ENCODE measurements around the gene LEKR1.

LEKR1 gene

DNA sequence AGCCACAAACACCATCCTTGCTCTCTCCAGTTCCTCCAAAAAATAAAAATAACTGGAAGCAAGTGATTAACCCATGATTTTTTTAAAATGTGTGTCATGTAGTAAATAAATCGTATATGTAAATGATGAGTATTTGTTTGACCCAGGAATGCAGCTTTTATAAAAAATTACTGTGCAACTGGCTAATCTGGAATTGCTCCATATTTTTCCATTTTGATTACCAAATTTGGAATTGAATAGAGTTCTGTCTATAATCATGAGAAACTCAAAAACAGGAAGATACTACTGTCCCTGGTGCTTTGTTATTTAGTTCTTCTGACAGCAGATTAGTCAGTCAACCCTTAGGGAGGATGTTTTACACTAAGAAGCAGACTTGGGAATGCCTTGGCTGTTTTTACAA is 217.6 kb downstream of the LEKR1 start:
- no peak for DNase-seq (ENCODE audit: extremely low spot score)
- POLR2A ChIA-PET = no interaction called here
- CTCF ChIA-PET = no interaction called here
- TF ChIP-seq CTBP1 (IDR thresholded peaks at IDR 0.05; ENCODE audit: borderline replicate concordance) (no peak), ELF4 (IDR thresholded peaks at IDR 0.05) (no peak), LEF1 (IDR thresholded peaks at IDR 0.05; ENCODE audit: borderline replicate concordance) (no peak), FOXA1 (IDR thresholded peaks at IDR 0.05) (no peak), L3MBTL2 (conservative IDR thresholded peaks at IDR 0.05) (no peak), FOXK2 (IDR thresholded peaks at IDR 0.05) (no peak), ZNF384 (IDR thresholded peaks at IDR 0.05) (no peak)
- TF ChIP-seq, protein P1, sequence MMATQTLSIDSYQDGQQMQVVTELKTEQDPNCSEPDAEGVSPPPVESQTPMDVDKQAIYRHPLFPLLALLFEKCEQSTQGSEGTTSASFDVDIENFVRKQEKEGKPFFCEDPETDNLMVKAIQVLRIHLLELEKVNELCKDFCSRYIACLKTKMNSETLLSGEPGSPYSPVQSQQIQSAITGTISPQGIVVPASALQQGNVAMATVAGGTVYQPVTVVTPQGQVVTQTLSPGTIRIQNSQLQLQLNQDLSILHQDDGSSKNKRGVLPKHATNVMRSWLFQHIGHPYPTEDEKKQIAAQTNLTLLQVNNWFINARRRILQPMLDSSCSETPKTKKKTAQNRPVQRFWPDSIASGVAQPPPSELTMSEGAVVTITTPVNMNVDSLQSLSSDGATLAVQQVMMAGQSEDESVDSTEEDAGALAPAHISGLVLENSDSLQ (IDR thresholded peaks at IDR 0.05) = no peak

DNA sequence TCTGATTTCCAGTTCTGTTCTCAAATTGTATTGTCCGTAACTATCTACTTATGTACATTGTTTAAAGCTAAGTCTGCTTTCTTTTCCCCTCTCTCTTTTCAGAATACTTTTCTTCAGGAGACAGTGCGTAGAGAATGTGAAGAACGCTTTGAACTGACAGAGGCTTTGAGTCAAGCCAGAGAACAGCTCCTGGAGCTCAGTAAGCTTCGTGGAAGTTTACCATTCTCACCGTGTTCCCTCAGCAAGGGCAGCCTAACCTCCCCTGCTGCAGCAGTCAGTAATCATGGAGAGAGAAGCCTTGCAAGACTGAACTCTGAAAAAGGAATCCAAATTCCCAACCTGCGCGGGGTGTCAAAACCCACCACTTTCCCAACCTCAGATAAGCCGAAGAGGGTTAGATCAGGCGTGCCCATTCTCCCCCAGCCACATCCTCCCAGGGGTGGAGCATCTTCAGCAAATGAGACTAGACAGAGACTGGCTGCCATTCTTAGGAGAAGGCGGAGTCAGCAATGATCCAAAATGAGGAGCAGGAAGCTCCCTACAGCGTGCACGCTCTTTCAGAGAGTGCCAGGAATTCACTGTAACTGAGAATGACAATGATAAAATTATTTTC is 219.2 kb downstream of the LEKR1 start:
- CTCF ChIA-PET = no interaction called here

DNA sequence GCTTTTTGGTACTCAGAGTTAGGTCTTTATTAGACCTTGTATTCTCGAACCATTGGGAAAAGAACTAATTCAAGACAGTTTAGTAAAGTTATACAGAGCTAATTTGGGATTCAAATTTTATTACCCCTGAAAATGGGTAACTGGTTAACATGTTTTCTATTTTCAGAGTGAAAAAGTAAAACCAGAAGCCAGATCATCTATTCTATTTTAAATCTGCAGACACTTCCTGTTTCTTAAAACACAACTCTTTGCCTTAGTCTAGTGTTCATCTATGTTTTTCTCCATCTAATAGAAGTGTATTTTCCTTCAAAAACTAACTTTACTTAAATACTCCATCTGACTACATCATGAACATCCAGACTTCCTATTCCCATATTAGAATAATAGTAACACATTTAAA is 220.4 kb downstream of the LEKR1 start:
- ChIA-PET POLR2A (no interaction called here), CTCF (no interaction called here)
- DNase-seq (ENCODE audit: extremely low spot score) = no peak
- TF ChIP-seq FOXA1 (IDR thresholded peaks at IDR 0.05) = no peak
- TF ChIP-seq FOXM1 (IDR thresholded peaks at IDR 0.05; ENCODE audit: borderline replicate concordance) = no peak
- TF ChIP-seq, protein P1 (IDR thresholded peaks at IDR 0.05) = no peak
- no peak for TF ChIP-seq SUZ12 (IDR thresholded peaks at IDR 0.05)
- TF ChIP-seq ELF4 (IDR thresholded peaks at IDR 0.05) = no peak
- no peak for TF ChIP-seq NFRKB (IDR thresholded peaks at IDR 0.05)
- TF ChIP-seq LEF1 (IDR thresholded peaks at IDR 0.05; ENCODE audit: borderline replicate concordance) = no peak
- no peak for TF ChIP-seq ZNF384 (IDR thresholded peaks at IDR 0.05)
- no peak for TF ChIP-seq L3MBTL2 (conservative IDR thresholded peaks at IDR 0.05)
- TF ChIP-seq BHLHE40 (IDR thresholded peaks at IDR 0.05; ENCODE audit: borderline replicate concordance) = no peak
- no peak for TF ChIP-seq FOXK2 (IDR thresholded peaks at IDR 0.05)
- no peak for TF ChIP-seq ARNT (IDR thresholded peaks at IDR 0.05)
- TF ChIP-seq CTBP1 (IDR thresholded peaks at IDR 0.05; ENCODE audit: borderline replicate concordance) = no peak
- TF ChIP-seq TARDBP (IDR thresholded peaks at IDR 0.05) = no peak
- TF ChIP-seq SP1 (IDR thresholded peaks at IDR 0.05) = no peak
- TF ChIP-seq HDGF (IDR thresholded peaks at IDR 0.05; ENCODE audit: borderline replicate concordance) = no peak

More for the DNA sequence above, 219.2 kb downstream of the LEKR1 start:
- DNase-seq (ENCODE audit: extremely low spot score) = no peak
- no peak for TF ChIP-seq HDGF (IDR thresholded peaks at IDR 0.05; ENCODE audit: borderline replicate concordance)
- TF ChIP-seq LEF1 (IDR thresholded peaks at IDR 0.05; ENCODE audit: borderline replicate concordance) = no peak
- no peak for TF ChIP-seq FOXK2 (IDR thresholded peaks at IDR 0.05)
- TF ChIP-seq FOXM1 (IDR thresholded peaks at IDR 0.05; ENCODE audit: borderline replicate concordance) = no peak
- TF ChIP-seq NFRKB (IDR thresholded peaks at IDR 0.05) = no peak
- no peak for TF ChIP-seq CTBP1 (IDR thresholded peaks at IDR 0.05; ENCODE audit: borderline replicate concordance)
- TF ChIP-seq, protein P1 (IDR thresholded peaks at IDR 0.05) = no peak
- TF ChIP-seq ZNF384 (IDR thresholded peaks at IDR 0.05) = no peak
- no peak for TF ChIP-seq FOXA1 (IDR thresholded peaks at IDR 0.05)
- POLR2A ChIA-PET = no interaction called here

DNA sequence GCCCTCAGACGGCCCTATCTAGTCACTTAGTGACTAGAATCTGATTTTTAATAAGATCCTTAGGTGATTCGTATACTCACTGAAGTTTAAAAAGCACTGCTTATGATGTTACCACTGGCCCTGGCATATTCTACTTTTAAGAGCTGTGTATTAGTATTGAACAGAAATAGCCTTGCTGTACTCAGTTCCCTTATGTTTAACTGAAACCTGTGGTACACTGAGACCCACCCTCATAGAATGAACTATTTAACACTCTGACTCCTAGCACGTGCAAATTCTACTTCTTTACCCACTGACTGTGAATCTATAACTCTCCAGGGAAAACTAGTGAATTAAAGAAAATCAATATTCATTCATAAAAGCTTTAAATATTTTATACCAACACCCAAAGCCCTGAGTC is 224.9 kb downstream of the LEKR1 start:
- CTCF ChIA-PET = no interaction called here
- no peak for TF ChIP-seq LEF1 (IDR thresholded peaks at IDR 0.05; ENCODE audit: borderline replicate concordance)
- no peak for TF ChIP-seq FOXM1 (IDR thresholded peaks at IDR 0.05; ENCODE audit: borderline replicate concordance)
- TF ChIP-seq TARDBP (IDR thresholded peaks at IDR 0.05) = no peak
- no peak for TF ChIP-seq ARNT (IDR thresholded peaks at IDR 0.05)
- no peak for TF ChIP-seq ELF4 (IDR thresholded peaks at IDR 0.05)
- TF ChIP-seq FOXA1 (IDR thresholded peaks at IDR 0.05) = no peak
- TF ChIP-seq, protein P1 (IDR thresholded peaks at IDR 0.05) = no peak
- TF ChIP-seq NFRKB (IDR thresholded peaks at IDR 0.05) = no peak
- no peak for TF ChIP-seq SP1 (IDR thresholded peaks at IDR 0.05)
- TF ChIP-seq HDGF (IDR thresholded peaks at IDR 0.05; ENCODE audit: borderline replicate concordance) = no peak
- no peak for TF ChIP-seq ZNF384 (IDR thresholded peaks at IDR 0.05)
- TF ChIP-seq SUZ12 (IDR thresholded peaks at IDR 0.05) = no peak
- TF ChIP-seq L3MBTL2 (conservative IDR thresholded peaks at IDR 0.05) = no peak
- TF ChIP-seq FOXK2 (IDR thresholded peaks at IDR 0.05) = no peak
- no peak for TF ChIP-seq BHLHE40 (IDR thresholded peaks at IDR 0.05; ENCODE audit: borderline replicate concordance)
- no peak for TF ChIP-seq CTBP1 (IDR thresholded peaks at IDR 0.05; ENCODE audit: borderline replicate concordance)
- POLR2A ChIA-PET = no interaction called here
- no peak for DNase-seq (ENCODE audit: extremely low spot score)

DNA sequence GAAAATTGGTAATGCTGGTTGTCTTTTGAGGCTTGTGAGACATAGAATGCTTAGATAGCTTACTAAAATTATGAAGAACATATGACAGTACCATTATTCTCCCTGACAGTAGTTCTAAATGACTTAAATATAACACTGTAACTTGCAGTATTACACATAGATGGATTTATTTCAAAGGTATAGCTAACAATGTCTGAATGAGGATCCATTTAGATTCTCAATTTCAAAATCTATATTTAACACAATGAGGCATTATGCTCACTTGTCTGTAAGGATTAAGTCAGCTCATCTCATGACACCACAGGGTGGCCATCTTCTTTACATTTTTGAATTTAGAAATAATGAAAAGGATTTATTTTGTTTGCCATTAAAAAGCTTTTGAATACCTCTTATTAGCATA is 225.4 kb downstream of the LEKR1 start:
- POLR2A ChIA-PET = interaction anchor here (1.1 kb wide), 1 partner anchor 38 kb away, joined by 4 read pairs; no protein-coding TSS in a partner anchor
- CTCF ChIA-PET = no interaction called here
- TF ChIP-seq ZNF384 (IDR thresholded peaks at IDR 0.05) = no peak
- no peak for TF ChIP-seq LEF1 (IDR thresholded peaks at IDR 0.05; ENCODE audit: borderline replicate concordance)
- TF ChIP-seq FOXM1 (IDR thresholded peaks at IDR 0.05; ENCODE audit: borderline replicate concordance) = no peak
- no peak for TF ChIP-seq HDGF (IDR thresholded peaks at IDR 0.05; ENCODE audit: borderline replicate concordance)
- TF ChIP-seq SP1 (IDR thresholded peaks at IDR 0.05) = no peak
- no peak for TF ChIP-seq ELF4 (IDR thresholded peaks at IDR 0.05)
- TF ChIP-seq L3MBTL2 (conservative IDR thresholded peaks at IDR 0.05) = no peak
- no peak for TF ChIP-seq ARNT (IDR thresholded peaks at IDR 0.05)
- no peak for TF ChIP-seq NFRKB (IDR thresholded peaks at IDR 0.05)
- TF ChIP-seq FOXK2 (IDR thresholded peaks at IDR 0.05) = no peak
- TF ChIP-seq, protein P1 (IDR thresholded peaks at IDR 0.05) = no peak
- TF ChIP-seq FOXA1 (IDR thresholded peaks at IDR 0.05) = no peak
- TF ChIP-seq BHLHE40 (IDR thresholded peaks at IDR 0.05; ENCODE audit: borderline replicate concordance) = no peak
- no peak for TF ChIP-seq TARDBP (IDR thresholded peaks at IDR 0.05)
- TF ChIP-seq CTBP1 (IDR thresholded peaks at IDR 0.05; ENCODE audit: borderline replicate concordance) = no peak
- no peak for DNase-seq (ENCODE audit: extremely low spot score)

Data from HEK293T (cell line).